Fibroblast of pulmonary artery (primary cell): ENCODE data around the gene PLTP.

ENCODE experiments used
- DNase-seq: peaks from one replicate; pipeline ENCODE4 v3.0.0-alpha.2; 2010; ENCODE audit warnings: low read depth
- H3K4me3 ChIP-seq: replicated peaks from 2 replicates; pipeline ENCODE4 v1.5.1; 2011; ENCODE audit warnings: low read depth, mild to moderate bottlenecking, control low read depth, low read length, moderate library complexity
- CTCF ChIP-seq: IDR thresholded peaks from 2 replicates; pipeline ENCODE4 v1.5.1; 2011; ENCODE audit warnings: mild to moderate bottlenecking, control low read depth, low read length, inconsistent platforms; ENCODE audit errors: missing control alignments

Gene PLTP

DNA sequence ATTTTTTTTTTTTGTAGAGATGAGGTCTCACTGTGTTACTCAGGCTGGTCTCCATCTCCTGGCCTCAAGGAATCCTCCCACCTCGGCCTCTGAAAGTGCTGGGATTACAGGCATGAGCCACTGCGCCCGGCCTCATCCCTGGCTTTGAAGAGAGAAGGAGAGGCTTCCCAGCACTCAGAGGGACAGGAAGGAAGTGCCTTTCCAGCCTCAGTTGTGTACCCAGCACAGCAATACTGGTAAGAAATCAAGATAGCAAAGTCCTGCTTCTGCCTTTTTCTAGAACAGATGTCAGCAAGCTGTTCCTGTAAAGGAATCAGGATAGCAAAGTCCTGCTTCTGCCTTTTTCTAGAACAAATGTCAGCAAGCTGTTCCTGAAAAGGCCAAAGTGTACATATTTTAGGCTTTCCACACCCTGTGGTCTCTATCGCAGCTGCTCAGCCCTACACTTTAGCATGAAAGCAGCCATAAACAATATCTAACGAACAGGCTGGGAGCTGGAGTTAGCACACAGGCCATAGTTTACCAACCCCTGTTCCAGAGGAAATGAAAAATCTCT is 6.3 kb upstream of the PLTP start:
- no peak overlapping the region for H3K4me3 ChIP-seq
- no peak for TF ChIP-seq CTCF
- peak; percentile 71 for DNase-seq

- DNase-seq, result peak; percentile 78
- H3K4me3 ChIP-seq, result no peak overlapping the region
- no peak for TF ChIP-seq CTCF
These were observed 5.8 kb upstream of the PLTP start for GRCh38 chr20:45917790-45918141.

DNA sequence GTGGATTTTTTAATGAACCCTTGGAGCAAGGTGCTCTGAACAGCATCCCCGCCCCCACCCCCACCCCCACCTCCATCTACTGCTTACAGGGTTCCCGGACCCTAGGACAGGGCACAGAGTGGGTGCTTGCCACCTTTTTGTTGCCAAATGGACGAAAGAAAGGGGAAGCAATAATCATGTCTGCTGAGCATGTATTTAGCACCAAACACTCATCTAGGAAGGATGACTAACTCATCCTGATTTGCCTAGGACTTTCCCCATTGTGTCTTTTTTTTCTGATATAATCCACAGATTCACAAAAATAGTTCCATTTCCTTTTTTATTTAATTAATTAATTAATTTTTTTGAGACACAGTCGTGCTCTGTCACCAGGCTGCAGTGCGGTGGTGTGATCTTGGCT is 1.2 kb upstream of the PLTP start:
- no peak overlapping the region for H3K4me3 ChIP-seq
- TF ChIP-seq CTCF, result no peak
- DNase-seq, result peak; percentile 31

- TF ChIP-seq CTCF, result no peak
- H3K4me3 ChIP-seq, result peak overlapping the region; percentile 71
- no peak for DNase-seq
These were observed 358 bp upstream of the PLTP start for GRCh38 chr20:45912344-45912682.

- peak; percentile 100 for DNase-seq
- no peak for TF ChIP-seq CTCF
- peak overlapping the region; percentile 71 for H3K4me3 ChIP-seq
These were observed 1.1 kb downstream of the PLTP start for GRCh38 chr20:45910670-45911485.

GRCh38 chr20:45909817-45910669 is 1.9 kb downstream of the PLTP start:
- peak overlapping the region; percentile 38 for H3K4me3 ChIP-seq
- TF ChIP-seq CTCF, result no peak
- no peak for DNase-seq
